ENCODE data around the gene EMSY.

DNA sequence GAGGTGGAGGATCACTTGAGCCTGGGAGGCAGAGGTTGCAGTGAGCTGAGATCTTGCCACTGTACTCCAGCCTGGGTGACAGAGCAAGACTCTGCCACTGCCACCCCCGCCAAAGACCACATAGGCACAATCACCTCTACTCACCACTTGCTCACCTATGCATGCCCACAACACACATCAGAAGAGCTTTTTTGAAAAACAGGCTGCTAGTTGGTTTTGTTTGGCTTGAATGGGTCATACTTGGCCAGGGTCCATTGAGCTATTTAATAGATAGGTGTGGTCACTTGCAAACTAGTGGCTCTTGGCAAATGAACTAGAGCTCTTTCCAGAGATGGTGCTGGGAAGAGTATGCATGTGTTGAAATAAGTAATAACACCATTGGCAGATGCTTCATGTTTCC lies 80.1 kb downstream of the EMSY start:
- TF ChIP-seq, protein P1, sequence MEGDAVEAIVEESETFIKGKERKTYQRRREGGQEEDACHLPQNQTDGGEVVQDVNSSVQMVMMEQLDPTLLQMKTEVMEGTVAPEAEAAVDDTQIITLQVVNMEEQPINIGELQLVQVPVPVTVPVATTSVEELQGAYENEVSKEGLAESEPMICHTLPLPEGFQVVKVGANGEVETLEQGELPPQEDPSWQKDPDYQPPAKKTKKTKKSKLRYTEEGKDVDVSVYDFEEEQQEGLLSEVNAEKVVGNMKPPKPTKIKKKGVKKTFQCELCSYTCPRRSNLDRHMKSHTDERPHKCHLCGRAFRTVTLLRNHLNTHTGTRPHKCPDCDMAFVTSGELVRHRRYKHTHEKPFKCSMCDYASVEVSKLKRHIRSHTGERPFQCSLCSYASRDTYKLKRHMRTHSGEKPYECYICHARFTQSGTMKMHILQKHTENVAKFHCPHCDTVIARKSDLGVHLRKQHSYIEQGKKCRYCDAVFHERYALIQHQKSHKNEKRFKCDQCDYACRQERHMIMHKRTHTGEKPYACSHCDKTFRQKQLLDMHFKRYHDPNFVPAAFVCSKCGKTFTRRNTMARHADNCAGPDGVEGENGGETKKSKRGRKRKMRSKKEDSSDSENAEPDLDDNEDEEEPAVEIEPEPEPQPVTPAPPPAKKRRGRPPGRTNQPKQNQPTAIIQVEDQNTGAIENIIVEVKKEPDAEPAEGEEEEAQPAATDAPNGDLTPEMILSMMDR (IDR thresholded peaks at IDR 0.05) = no peak
- TF ChIP-seq POLR2A (IDR thresholded peaks at IDR 0.05) = no peak

All from adrenal gland (tissue), 5 donors.